AG04450 (cell line): ENCODE results near the gene POM121L2. TPM values are rescaled to one million over a fixed set of nuclear protein-coding genes. Genes with fewer than 3 reads are reported as not detected.

Experiments
- CTCF ChIA-PET: fragments of 300-600, 350-600 bp; formaldehyde crosslinking; extraction: SDS; loops from one replicate; lab custom pipeline; 2022; ENCODE audit warnings: antibody characterized with exemption, inconsistent platforms; lab: Charles Lee
- POLR2A ChIA-PET: fragments of 350-600 bp; formaldehyde crosslinking; extraction: SDS; loops from one replicate; lab custom pipeline; 2021; ENCODE audit warnings: antibody characterized with exemption, inconsistent platforms; lab: Yijun Ruan, JAX
- DNase-seq: peaks from one replicate; pipeline ENCODE4 v3.0.0-alpha.2; 2011; ENCODE audit warnings: low read depth, low spot score
- H3K27ac ChIP-seq: one replicate; pipeline ENCODE4 v1.5.1; 2012; ENCODE audit warnings: low read depth, low read length, control low read depth
- H3K27me3 ChIP-seq: one replicate; pipeline ENCODE4 v1.6.0; 2012; ENCODE audit warnings: low read length; ENCODE audit not compliant: control insufficient read depth, insufficient read depth
- H3K4me3 ChIP-seq: 2 replicates; pipeline ENCODE4 v1.5.1; 2011; ENCODE audit warnings: mild to moderate bottlenecking, low read depth, low read length, control low read depth
- H3K9me3 ChIP-seq: 2 replicates; pipeline ENCODE4 v1.5.1; 2012; ENCODE audit warnings: low read length; ENCODE audit not compliant: control insufficient read depth, insufficient read depth
- polyA plus RNA-seq: library from polyadenylated mRNA; depleted of rRNA; stranded (reverse); fragments of >200 nt; gene quantifications from 2 replicates; pipeline ENCODE4 v1.2.3, GENCODE V29; 2011
- TF ChIP-seq, protein P1 (sequence below): IDR thresholded peaks from 2 replicates; pipeline ENCODE4 v1.5.1; 2011; ENCODE audit warnings: low read depth, low read length, control low read depth, inconsistent platforms

Gene POM121L2
- polyA plus RNA-seq, 1 experiment = not detected

DNA sequence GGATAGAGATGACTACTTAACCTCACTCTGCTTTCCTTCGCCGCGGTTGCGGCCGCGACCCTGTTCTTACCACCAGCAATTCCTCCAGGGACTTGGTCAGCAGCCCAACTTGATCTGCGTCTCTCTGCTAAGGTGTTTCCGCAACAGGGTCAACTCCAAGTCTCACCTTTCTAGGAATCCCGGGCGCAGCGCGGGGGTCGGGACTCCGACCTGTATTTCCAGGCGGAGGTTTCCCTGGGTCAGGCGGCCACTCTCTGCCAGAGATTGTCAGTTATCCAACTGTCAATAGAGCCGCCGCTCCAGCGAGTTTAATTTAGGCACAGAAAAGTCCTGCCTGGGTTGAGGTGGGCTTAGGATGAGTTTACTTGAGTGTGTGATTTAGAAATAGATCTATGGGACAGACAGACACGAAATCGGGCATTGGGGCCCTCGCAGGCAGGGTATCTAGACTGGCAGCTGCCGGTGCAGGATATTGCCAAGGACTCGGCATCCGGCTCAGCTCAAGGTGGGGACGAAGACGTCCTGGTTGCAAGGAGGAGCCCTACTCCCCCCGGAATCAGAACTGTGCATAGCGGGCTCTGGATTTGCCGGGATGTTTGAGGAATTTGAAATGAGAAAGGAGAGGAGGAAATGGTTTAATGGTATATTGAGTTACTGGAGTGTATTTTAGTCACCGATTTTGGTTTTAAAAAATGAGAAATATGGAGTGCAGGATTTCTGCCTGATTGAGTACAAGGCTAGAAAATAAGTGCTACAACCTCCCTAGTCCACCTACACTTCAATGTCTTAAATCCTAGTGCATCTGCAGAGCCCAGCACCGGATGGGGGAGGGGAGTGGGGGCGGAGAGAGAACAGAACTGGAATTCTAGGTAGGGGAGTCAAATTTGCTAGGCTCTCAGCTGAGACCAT lies 23.7 kb downstream of the POM121L2 start:
- no peaks in the 10 kb centered on the region; the same call in 1 of the 2 replicates for H3K9me3 ChIP-seq
- CTCF ChIA-PET = no interaction called here
- no peak for DNase-seq
- H3K27ac ChIP-seq = no peak overlapping the region
- POLR2A ChIA-PET = no interaction called here
- H3K4me3 ChIP-seq = no peak overlapping the region
- TF ChIP-seq, protein P1, sequence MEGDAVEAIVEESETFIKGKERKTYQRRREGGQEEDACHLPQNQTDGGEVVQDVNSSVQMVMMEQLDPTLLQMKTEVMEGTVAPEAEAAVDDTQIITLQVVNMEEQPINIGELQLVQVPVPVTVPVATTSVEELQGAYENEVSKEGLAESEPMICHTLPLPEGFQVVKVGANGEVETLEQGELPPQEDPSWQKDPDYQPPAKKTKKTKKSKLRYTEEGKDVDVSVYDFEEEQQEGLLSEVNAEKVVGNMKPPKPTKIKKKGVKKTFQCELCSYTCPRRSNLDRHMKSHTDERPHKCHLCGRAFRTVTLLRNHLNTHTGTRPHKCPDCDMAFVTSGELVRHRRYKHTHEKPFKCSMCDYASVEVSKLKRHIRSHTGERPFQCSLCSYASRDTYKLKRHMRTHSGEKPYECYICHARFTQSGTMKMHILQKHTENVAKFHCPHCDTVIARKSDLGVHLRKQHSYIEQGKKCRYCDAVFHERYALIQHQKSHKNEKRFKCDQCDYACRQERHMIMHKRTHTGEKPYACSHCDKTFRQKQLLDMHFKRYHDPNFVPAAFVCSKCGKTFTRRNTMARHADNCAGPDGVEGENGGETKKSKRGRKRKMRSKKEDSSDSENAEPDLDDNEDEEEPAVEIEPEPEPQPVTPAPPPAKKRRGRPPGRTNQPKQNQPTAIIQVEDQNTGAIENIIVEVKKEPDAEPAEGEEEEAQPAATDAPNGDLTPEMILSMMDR = no peak
- peaks cover 49% of the 10 kb centered on the region for H3K27me3 ChIP-seq

DNA sequence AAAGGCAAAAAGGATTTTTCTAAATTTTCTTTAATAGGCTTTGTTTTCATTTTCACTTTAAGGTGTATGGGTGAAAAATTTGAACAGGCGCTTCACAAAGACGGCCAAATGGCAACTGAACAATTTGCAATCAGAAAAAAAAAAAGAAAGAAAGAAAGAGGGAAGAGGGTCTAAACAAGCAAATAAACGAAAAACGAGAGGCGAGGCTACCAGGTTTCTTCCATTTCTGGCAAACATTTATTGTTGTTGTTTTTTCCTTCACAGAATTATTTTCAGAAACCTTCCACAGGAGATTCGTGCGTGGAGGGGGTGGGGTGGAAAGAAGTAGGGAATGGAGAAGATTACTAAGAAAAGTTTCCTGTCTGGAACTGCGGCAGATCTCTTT lies 24.3 kb downstream of the POM121L2 start:
- no peak overlapping the region for H3K4me3 ChIP-seq
- H3K9me3 ChIP-seq = no peaks in the 10 kb centered on the region; the same call in 1 of the 2 replicates
- peaks cover 55% of the 10 kb centered on the region for H3K27me3 ChIP-seq
- no peak for DNase-seq
- H3K27ac ChIP-seq = no peak overlapping the region
- TF ChIP-seq, protein P1 = no peak
- POLR2A ChIA-PET = no interaction called here
- CTCF ChIA-PET = no interaction called here

DNA sequence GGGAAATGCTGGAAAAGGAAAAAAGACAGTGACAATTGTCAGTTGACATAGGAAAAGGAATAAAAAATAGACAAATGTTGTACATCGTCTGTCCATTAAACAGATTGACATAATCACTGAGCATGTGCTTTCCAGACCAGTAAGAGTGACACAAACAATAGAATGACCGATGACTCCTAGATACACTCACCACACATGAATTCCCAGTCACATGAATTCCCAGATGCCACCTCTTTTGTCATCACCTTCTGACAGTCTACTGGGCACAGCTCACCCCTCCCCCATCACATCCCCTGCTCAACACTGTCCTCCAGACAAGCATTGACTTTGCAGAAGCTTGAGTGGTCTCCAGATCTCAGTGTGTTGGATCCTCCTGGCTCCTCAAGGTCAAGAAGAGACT lies 25.9 kb downstream of the POM121L2 start:
- no peak for DNase-seq
- Histone ChIP-seq H3K4me3 (no peak overlapping the region), H3K27me3 (peaks cover 51% of the 10 kb centered on the region), H3K9me3 (no peaks in the 10 kb centered on the region; the same call in 1 of the 2 replicates), H3K27ac (no peak overlapping the region)
- TF ChIP-seq, protein P1 = no peak
- CTCF ChIA-PET = no interaction called here
- POLR2A ChIA-PET = no interaction called here

DNA sequence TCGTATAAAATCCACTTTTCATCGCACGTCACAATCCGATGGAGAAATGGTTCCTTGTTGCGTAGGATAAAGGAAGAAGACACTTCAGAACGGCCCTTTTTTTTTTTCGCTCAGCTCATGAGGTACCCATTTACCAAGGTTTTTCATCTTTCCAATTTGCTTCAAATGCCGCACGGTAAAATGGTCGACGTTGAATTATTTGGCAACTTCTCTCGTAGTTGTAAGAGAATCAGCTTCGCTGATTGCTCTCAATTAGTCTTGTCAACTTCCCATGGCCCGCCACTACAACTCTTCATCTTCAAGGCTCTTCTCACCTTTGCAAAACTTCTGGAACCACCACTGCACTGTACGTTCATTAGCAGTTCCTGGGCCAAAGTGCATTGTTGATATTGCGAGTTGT lies 28.8 kb downstream of the POM121L2 start:
- DNase-seq = no peak
- Histone ChIP-seq H3K4me3 (no peak overlapping the region), H3K27me3 (peaks cover 38% of the 10 kb centered on the region), H3K27ac (no peak overlapping the region), H3K9me3 (no peaks in the 10 kb centered on the region; the same call in 1 of the 2 replicates)
- TF ChIP-seq, protein P1 = no peak
- ChIA-PET POLR2A (no interaction called here), CTCF (no interaction called here)

DNA sequence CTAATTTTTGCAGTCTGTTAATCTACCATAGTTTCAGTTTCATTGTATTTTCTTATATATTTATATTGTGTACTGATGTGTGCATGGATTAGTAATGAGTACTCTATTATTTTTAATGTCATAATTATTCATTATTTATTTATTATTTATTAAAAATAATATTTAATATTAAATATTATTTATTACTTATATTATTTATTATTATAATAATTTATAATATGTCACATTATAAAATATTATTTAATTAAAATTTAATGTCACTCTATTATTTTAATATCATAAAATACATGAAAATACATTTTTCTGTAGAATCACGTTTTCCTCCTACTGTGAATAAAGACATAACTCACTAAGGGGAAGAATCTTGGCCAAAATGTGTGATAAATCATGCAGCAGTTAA lies 30.5 kb downstream of the POM121L2 start:
- POLR2A ChIA-PET = no interaction called here
- no peak overlapping the region for H3K27ac ChIP-seq
- CTCF ChIA-PET = no interaction called here
- no peaks in the 10 kb centered on the region; the same call in none of the 2 replicates for H3K9me3 ChIP-seq
- no peak overlapping the region for H3K4me3 ChIP-seq
- DNase-seq = no peak
- TF ChIP-seq, protein P1 = no peak
- H3K27me3 ChIP-seq = peaks cover 28% of the 10 kb centered on the region
